DND-41 (cell line): ENCODE results near the gene PDLIM4.

Source experiments
- CTCF ChIP-seq: IDR thresholded peaks from 2 replicates; pipeline ENCODE4 v1.5.1; 2012; ENCODE audit warnings: borderline replicate concordance, low read length, moderate library complexity, mild to moderate bottlenecking; ENCODE audit not compliant: poor library complexity, severe bottlenecking; ENCODE audit errors: extremely low read depth
- EZH2 ChIP-seq: IDR thresholded peaks from 3 replicates; pipeline ENCODE4 v1.6.1; 2012; ENCODE audit warnings: borderline replicate concordance, low read depth, mild to moderate bottlenecking, moderate library complexity, low read length, inconsistent platforms; ENCODE audit not compliant: severe bottlenecking

- TF ChIP-seq EZH2 (no peak), CTCF (no peak)
Observed at GRCh38 chr5:132305420-132305819, 47.9 kb downstream of the PDLIM4 start.
